ENCODE measurements around the gene NKPD1.

Gene NKPD1

GRCh38 chr19:45160870-45161737, at the start of gene NKPD1:
Gene NKPD1, minus strand, starts transcription at chr19:45160982. Its CDS starts 832 bp downstream, at chr19:45160150.
- peak; percentile 16 for DNase-seq

GRCh38 chr19:45206328-45206727, 45.5 kb upstream of the NKPD1 start:
- no peak for DNase-seq

GRCh38 chr19:45205810-45206209, 45.0 kb upstream of the NKPD1 start:
- DNase-seq: no peak

GRCh38 chr19:45202637-45203036, 41.9 kb upstream of the NKPD1 start:
- no peak for DNase-seq

- DNase-seq: no peak
Observed at GRCh38 chr19:45200568-45200967, 39.8 kb upstream of the NKPD1 start.

GRCh38 chr19:45195764-45196163, 35.0 kb upstream of the NKPD1 start:
- DNase-seq: no peak

GRCh38 chr19:45191375-45191774, 30.6 kb upstream of the NKPD1 start:
- no peak for DNase-seq

- DNase-seq: no peak
Observed at GRCh38 chr19:45189971-45190370, 29.2 kb upstream of the NKPD1 start.

GRCh38 chr19:45187421-45188100, 26.8 kb upstream of the NKPD1 start:
- DNase-seq: peak; percentile 18

GRCh38 chr19:45186509-45187334, 25.9 kb upstream of the NKPD1 start:
- no peak for DNase-seq

GRCh38 chr19:45184115-45184514, 23.3 kb upstream of the NKPD1 start:
- DNase-seq: no peak

- DNase-seq: no peak
Observed at GRCh38 chr19:45182758-45183157, 22.0 kb upstream of the NKPD1 start.

- DNase-seq: no peak
Observed at GRCh38 chr19:45180936-45181335, 20.2 kb upstream of the NKPD1 start.

- no peak for DNase-seq
Observed at GRCh38 chr19:45179892-45180370, 19.1 kb upstream of the NKPD1 start.

GRCh38 chr19:45179072-45179891, 18.5 kb upstream of the NKPD1 start:
- no peak for DNase-seq

GRCh38 chr19:45178262-45179071, 17.7 kb upstream of the NKPD1 start, which contains the start of gene BLOC1S3:
Gene BLOC1S3, plus strand, starts transcription at chr19:45178784. Its CDS starts 513 bp downstream, at chr19:45179297.
- peak; percentile 100 for DNase-seq

GRCh38 chr19:45177817-45178261, 17.1 kb upstream of the NKPD1 start, which contains the start of gene TRAPPC6A:
Gene TRAPPC6A, minus strand, starts transcription at chr19:45178237. Its CDS starts 19 bp downstream, at chr19:45178218.
- no peak for DNase-seq

- DNase-seq: no peak
Observed at GRCh38 chr19:45175515-45176345, 14.9 kb upstream of the NKPD1 start.

GRCh38 chr19:45173816-45174215, 13.0 kb upstream of the NKPD1 start:
- no peak for DNase-seq

- no peak for DNase-seq
Observed at GRCh38 chr19:45172611-45173208, 11.9 kb upstream of the NKPD1 start.
